GM19035 (cell line): ENCODE measurements around the gene SMARCD1.

Source experiments
- ATAC-seq: cut with Tn5 transposase; IDR thresholded peaks from one replicate; pipeline ENCODE4 v1.9.1; 2021; ENCODE audit not compliant: unreplicated experiment

SMARCD1 gene

GRCh38 chr12:50103767-50104321 is 18.7 kb downstream of the SMARCD1 start, which contains the start of gene GPD1:
TSS of gene GPD1 (plus strand) at chr12:50104008. CDS start at chr12:50104051, 43 bp downstream.
- ATAC-seq: no peak

GRCh38 chr12:50104417-50105366 is 19.6 kb downstream of the SMARCD1 start:
- ATAC-seq: no peak

GRCh38 chr12:50105913-50106450 is 20.8 kb downstream of the SMARCD1 start:
- no peak for ATAC-seq

GRCh38 chr12:50106907-50107306 is 21.8 kb downstream of the SMARCD1 start:
- ATAC-seq: no peak

GRCh38 chr12:50107416-50108268 is 22.5 kb downstream of the SMARCD1 start:
- no peak for ATAC-seq

GRCh38 chr12:50109319-50109718 is 24.2 kb downstream of the SMARCD1 start:
- ATAC-seq: no peak

- no peak for ATAC-seq
Measured at GRCh38 chr12:50110127-50110761, 25.1 kb downstream of the SMARCD1 start.

- ATAC-seq: no peak
Measured at GRCh38 chr12:50110762-50111351, 25.7 kb downstream of the SMARCD1 start.

- peak; percentile 4 for ATAC-seq
Measured at GRCh38 chr12:50111395-50111692, 26.2 kb downstream of the SMARCD1 start.

- peak; percentile 83 for ATAC-seq
Measured at GRCh38 chr12:50111693-50112455, 26.7 kb downstream of the SMARCD1 start, which contains the start of gene COX14. TSS of gene COX14 (plus strand) at chr12:50112236. CDS start at chr12:50120044, 7,808 bp downstream.

- no peak for ATAC-seq
Measured at GRCh38 chr12:50112456-50113218, 27.5 kb downstream of the SMARCD1 start.

- no peak for ATAC-seq
Measured at GRCh38 chr12:50117057-50117622, 32.0 kb downstream of the SMARCD1 start.

GRCh38 chr12:50119387-50119786 is 34.2 kb downstream of the SMARCD1 start:
- no peak for ATAC-seq

- ATAC-seq: no peak
Measured at GRCh38 chr12:50120521-50120920, 35.4 kb downstream of the SMARCD1 start.

- no peak for ATAC-seq
Measured at GRCh38 chr12:50120953-50121352, 35.8 kb downstream of the SMARCD1 start.

- ATAC-seq: no peak
Measured at GRCh38 chr12:50121641-50122040, 36.5 kb downstream of the SMARCD1 start.

GRCh38 chr12:50123203-50123602 is 38.1 kb downstream of the SMARCD1 start:
- ATAC-seq: no peak

- no peak for ATAC-seq
Measured at GRCh38 chr12:50127546-50127945, 42.4 kb downstream of the SMARCD1 start.
